ENCODE data around the gene IBSP.

Gene IBSP

DNA sequence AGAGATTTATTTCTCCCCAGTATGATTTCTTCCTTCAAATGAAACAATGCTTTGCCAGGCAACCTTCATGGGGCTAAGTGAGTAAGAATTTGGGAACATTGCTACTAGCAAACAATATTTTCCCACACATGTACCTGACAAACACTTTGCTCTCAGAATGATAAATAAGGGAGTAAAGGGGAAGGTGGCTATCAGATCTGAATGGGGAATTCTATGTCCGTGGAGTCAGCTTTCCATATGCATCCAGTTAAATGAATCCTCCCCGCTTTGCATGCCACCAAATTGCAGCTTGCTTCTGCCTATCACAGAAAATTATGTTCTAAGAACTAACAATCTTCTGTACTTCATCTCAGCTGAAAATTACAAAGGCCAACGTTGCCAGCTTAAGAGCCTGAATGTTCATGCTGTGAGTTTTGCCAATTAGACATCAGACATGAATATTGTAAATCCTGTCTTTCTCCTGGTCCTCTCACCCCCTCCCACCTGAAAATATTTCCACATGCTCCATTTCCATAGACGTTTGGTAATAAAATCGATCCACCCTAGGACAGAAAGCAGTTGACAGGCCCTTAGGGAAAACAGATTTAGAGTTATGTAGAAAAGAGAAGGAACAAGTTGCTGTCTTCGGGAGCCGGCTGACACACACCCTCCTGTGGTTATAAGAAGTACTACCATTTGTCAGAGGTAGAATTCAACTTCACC lies 39.7 kb downstream of the IBSP start:
- TF ChIP-seq, protein P1, sequence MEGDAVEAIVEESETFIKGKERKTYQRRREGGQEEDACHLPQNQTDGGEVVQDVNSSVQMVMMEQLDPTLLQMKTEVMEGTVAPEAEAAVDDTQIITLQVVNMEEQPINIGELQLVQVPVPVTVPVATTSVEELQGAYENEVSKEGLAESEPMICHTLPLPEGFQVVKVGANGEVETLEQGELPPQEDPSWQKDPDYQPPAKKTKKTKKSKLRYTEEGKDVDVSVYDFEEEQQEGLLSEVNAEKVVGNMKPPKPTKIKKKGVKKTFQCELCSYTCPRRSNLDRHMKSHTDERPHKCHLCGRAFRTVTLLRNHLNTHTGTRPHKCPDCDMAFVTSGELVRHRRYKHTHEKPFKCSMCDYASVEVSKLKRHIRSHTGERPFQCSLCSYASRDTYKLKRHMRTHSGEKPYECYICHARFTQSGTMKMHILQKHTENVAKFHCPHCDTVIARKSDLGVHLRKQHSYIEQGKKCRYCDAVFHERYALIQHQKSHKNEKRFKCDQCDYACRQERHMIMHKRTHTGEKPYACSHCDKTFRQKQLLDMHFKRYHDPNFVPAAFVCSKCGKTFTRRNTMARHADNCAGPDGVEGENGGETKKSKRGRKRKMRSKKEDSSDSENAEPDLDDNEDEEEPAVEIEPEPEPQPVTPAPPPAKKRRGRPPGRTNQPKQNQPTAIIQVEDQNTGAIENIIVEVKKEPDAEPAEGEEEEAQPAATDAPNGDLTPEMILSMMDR (IDR thresholded peaks at IDR 0.05): peak; percentile 76

GRCh38 chr4:87839592-87839946 lies 40.2 kb downstream of the IBSP start:
- TF ChIP-seq, protein P1 (IDR thresholded peaks at IDR 0.05): no peak

- TF ChIP-seq, protein P1 (IDR thresholded peaks at IDR 0.05): no peak
Measured at GRCh38 chr4:87840149-87840548, 40.8 kb downstream of the IBSP start.

- TF ChIP-seq, protein P1 (IDR thresholded peaks at IDR 0.05): no peak
Measured at GRCh38 chr4:87843936-87844335, 44.6 kb downstream of the IBSP start.

- TF ChIP-seq, protein P1 (IDR thresholded peaks at IDR 0.05): no peak
Measured at GRCh38 chr4:87844452-87844851, 45.1 kb downstream of the IBSP start.

DNA sequence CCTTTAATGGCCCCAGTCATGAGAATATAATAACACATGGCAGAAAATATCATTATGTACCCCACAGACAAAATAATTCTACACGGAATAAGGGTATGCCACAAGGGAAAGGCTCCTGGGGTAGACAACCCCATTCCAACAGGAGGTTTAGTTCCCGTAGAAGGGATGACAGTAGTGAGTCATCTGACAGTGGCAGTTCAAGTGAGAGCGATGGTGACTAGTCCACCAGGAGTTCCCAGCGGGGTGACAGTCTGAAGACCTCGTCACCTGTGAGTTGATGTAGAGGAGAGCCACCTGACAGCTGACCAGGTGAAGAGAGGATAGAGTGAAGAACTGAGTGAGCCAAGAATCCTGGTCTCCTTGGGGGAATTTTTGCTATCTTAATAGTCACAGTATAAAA lies 46.9 kb downstream of the IBSP start:
- TF ChIP-seq, protein P1 (IDR thresholded peaks at IDR 0.05): no peak

GRCh38 chr4:87848622-87849351 lies 49.4 kb downstream of the IBSP start:
- TF ChIP-seq, protein P1 (IDR thresholded peaks at IDR 0.05): peak; percentile 77

All from LNCAP (cell line).